Vagina (tissue), 2 donors: Measurements from ENCODE around the gene RCCD1. TPM values are rescaled to one million over a fixed set of nuclear protein-coding genes. Genes with fewer than 3 reads are reported as not detected.

ENCODE experiments used
- DNase-seq, 2 donors: peaks; one replicate each; pipeline ENCODE4 v3.0.0-alpha.2; 2017; ENCODE audit errors: extremely low spot score in 2 of 2
- H3K27ac ChIP-seq: fragments of 200-600 bp; sonication (generic); one replicate; pipeline ENCODE4 v1.5.1; 2019
- H3K27me3 ChIP-seq: fragments of 200-600 bp; sonication (generic); one replicate; pipeline ENCODE4 v1.5.1; 2019
- H3K36me3 ChIP-seq, 2 donors: fragments of 200-600 bp; sonication (generic); one replicate each; pipeline ENCODE4 v1.5.1; 2017 to 2019
- H3K4me1 ChIP-seq: fragments of 200-600 bp; sonication (generic); one replicate; pipeline ENCODE4 v1.5.1; 2019
- H3K4me3 ChIP-seq, 2 donors: fragments of 200-600 bp; sonication (generic); 1 replicate in 1 of 2; 2 replicates in 1 of 2; pipeline ENCODE4 v1.5.1; 2016 to 2019
- H3K9me3 ChIP-seq: fragments of 200-600 bp; sonication (generic); one replicate; pipeline ENCODE4 v1.5.1; 2019
- POLR2A ChIP-seq, 2 donors: fragments of 450-650 bp; IDR thresholded peaks; one replicate each; pipeline ENCODE4 v1.6.1; 2017; ENCODE audit warnings: antibody characterized with exemption in 2 of 2, mild to moderate bottlenecking in 2 of 2, moderate library complexity in 2 of 2
- POLR2AphosphoS5 ChIP-seq, 2 donors: sonication (generic); formaldehyde crosslinking; IDR thresholded peaks; one replicate each; pipeline ENCODE4 v1.9.0; 2017; ENCODE audit warnings: antibody characterized with exemption in 2 of 2, mild to moderate bottlenecking in 2 of 2, low read depth in 1 of 2; ENCODE audit not compliant: insufficient read depth in 1 of 2
- intact Hi-C: fragments of 100-400 bp; cut with DNase I; formaldehyde crosslinking; loops from one replicate; pipeline ENCODE4 v1.15.1; 2023
- total RNA-seq: library from RNA; depleted of rRNA; stranded (reverse); fragments of >200 nt; gene quantifications from one replicate; pipeline ENCODE4 v1.2.3, GENCODE V29; 2016
- TF ChIP-seq, protein P1 (sequence below), 3 experiments: fragments of 450-650 bp in 2 of 3; fragments of 200-600 bp in 1 of 3; sonication (generic) in 1 of 3; IDR thresholded peaks; one replicate each; pipeline ENCODE4 v1.5.1; 2017 to 2019; ENCODE audit warnings: antibody characterized with exemption in 3 of 3, mild to moderate bottlenecking in 2 of 3, moderate library complexity in 2 of 3

RCCD1 gene
- total RNA-seq, 1 donor from 2014 or later: 6.9 TPM

DNA sequence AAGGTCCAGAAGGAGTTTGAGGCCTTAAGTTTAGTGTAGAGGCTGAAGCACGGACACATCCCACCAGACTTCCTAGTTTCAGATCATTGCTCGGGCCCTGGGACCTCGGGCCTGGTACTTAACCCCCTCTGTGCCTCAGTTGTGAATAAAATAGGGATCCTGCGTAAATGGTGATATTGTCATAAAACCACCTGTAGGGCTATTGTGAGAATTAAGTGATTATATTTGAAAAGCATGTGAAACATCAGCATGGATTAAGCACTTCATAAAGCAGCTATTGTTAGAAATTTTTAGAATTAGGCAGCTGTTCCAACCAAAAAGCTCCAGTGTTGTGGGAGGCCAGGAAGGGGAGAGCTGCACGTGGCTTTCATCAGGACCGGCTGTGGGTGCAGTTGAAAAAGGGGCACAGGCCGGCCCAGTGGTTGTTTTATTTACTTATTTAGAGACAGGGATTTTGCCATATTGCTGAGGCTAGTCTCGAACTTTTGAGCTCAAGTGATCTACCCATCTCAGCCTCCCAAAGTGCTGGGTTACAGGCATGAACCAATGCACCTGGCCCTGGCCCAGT, 4.4 kb downstream of the RCCD1 start:
- intact Hi-C loops: no loop called here
- Histone ChIP-seq H3K9me3 (no peaks in the 10 kb centered on the region), H3K27me3 (no peaks in the 10 kb centered on the region), H3K4me1 (peaks cover 27% of the 10 kb centered on the region), H3K4me3 (no peak overlapping the region), H3K36me3 (peaks cover 0 to 16% of the 10 kb centered on the region in 2 donors), H3K27ac (no peak overlapping the region)
- DNase-seq: no peak
- TF ChIP-seq, protein P1, sequence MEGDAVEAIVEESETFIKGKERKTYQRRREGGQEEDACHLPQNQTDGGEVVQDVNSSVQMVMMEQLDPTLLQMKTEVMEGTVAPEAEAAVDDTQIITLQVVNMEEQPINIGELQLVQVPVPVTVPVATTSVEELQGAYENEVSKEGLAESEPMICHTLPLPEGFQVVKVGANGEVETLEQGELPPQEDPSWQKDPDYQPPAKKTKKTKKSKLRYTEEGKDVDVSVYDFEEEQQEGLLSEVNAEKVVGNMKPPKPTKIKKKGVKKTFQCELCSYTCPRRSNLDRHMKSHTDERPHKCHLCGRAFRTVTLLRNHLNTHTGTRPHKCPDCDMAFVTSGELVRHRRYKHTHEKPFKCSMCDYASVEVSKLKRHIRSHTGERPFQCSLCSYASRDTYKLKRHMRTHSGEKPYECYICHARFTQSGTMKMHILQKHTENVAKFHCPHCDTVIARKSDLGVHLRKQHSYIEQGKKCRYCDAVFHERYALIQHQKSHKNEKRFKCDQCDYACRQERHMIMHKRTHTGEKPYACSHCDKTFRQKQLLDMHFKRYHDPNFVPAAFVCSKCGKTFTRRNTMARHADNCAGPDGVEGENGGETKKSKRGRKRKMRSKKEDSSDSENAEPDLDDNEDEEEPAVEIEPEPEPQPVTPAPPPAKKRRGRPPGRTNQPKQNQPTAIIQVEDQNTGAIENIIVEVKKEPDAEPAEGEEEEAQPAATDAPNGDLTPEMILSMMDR (IDR thresholded peaks at IDR 0.05): no peak
- TF ChIP-seq POLR2A (IDR thresholded peaks at IDR 0.05): no peak
- TF ChIP-seq POLR2AphosphoS5 (IDR thresholded peaks at IDR 0.05; ENCODE audit: insufficient read depth in 1 of 2, low read depth in 1 of 2): no peak

- Histone ChIP-seq H3K4me3 (no peak overlapping the region), H3K9me3 (no peaks in the 10 kb centered on the region), H3K4me1 (peaks cover 27% of the 10 kb centered on the region), H3K27ac (no peak overlapping the region), H3K27me3 (no peaks in the 10 kb centered on the region), H3K36me3 (peaks cover 0 to 19% of the 10 kb centered on the region in 2 donors)
- no peak for DNase-seq
- no peak for TF ChIP-seq POLR2A (IDR thresholded peaks at IDR 0.05)
- no peak for TF ChIP-seq POLR2AphosphoS5 (IDR thresholded peaks at IDR 0.05; ENCODE audit: insufficient read depth in 1 of 2, low read depth in 1 of 2)
- TF ChIP-seq, protein P1 (IDR thresholded peaks at IDR 0.05): no peak
- intact Hi-C loops: no loop called here
These were observed 5.2 kb downstream of the RCCD1 start for GRCh38 chr15:90959894-90960293.

- no peak for DNase-seq
- Histone ChIP-seq H3K4me3 (no peak overlapping the region), H3K27ac (no peak overlapping the region), H3K9me3 (no peaks in the 10 kb centered on the region), H3K36me3 (peaks cover 0 to 19% of the 10 kb centered on the region in 2 donors), H3K4me1 (peaks cover 23% of the 10 kb centered on the region), H3K27me3 (no peaks in the 10 kb centered on the region)
- intact Hi-C loops: no loop called here
- TF ChIP-seq, protein P1 (IDR thresholded peaks at IDR 0.05): no peak
- TF ChIP-seq POLR2AphosphoS5 (IDR thresholded peaks at IDR 0.05; ENCODE audit: insufficient read depth in 1 of 2, low read depth in 1 of 2): no peak
- no peak for TF ChIP-seq POLR2A (IDR thresholded peaks at IDR 0.05)
These were observed 5.8 kb downstream of the RCCD1 start for GRCh38 chr15:90960298-90961091.

GRCh38 chr15:90962021-90962420, 7.3 kb downstream of the RCCD1 start:
- Histone ChIP-seq H3K27me3 (no peaks in the 10 kb centered on the region), H3K4me1 (peaks cover 10% of the 10 kb centered on the region), H3K27ac (no peak overlapping the region), H3K4me3 (no peak overlapping the region), H3K9me3 (no peaks in the 10 kb centered on the region), H3K36me3 (peaks cover 0 to 19% of the 10 kb centered on the region in 2 donors)
- intact Hi-C loops: no loop called here
- TF ChIP-seq POLR2AphosphoS5 (IDR thresholded peaks at IDR 0.05; ENCODE audit: insufficient read depth in 1 of 2, low read depth in 1 of 2): no peak
- TF ChIP-seq POLR2A (IDR thresholded peaks at IDR 0.05): no peak
- TF ChIP-seq, protein P1 (IDR thresholded peaks at IDR 0.05): no peak
- DNase-seq: no peak

DNA sequence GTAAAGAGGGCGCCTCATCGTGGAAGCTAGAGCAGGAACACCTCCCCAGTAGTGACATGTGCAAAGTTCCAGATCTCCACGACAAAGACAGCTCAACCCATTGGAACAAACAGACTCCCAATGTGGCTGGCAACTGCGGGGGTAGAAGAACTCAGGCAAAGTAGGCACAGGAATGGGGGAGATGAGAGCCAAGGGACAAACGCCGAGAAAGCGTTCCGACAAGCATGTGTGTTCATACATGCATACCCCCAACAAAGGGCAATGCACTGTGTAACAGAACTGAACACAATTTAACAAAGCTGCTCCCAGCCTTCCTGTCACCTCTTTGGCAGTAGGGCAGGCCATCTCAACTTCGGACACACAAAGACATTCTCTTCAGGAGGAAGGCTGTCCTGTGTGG, 11.6 kb downstream of the RCCD1 start:
- H3K4me3 ChIP-seq: no peak overlapping the region
- H3K27ac ChIP-seq: no peak overlapping the region
- TF ChIP-seq POLR2A (IDR thresholded peaks at IDR 0.05) (no peak), POLR2AphosphoS5 (IDR thresholded peaks at IDR 0.05; ENCODE audit: insufficient read depth in 1 of 2, low read depth in 1 of 2) (no peak)
- TF ChIP-seq, protein P1 (IDR thresholded peaks at IDR 0.05): no peak
- DNase-seq: no peak
- peaks cover 0 to 13% of the 10 kb centered on the region in 2 donors for H3K36me3 ChIP-seq
- no peaks in the 10 kb centered on the region for H3K4me1 ChIP-seq
- H3K27me3 ChIP-seq: no peaks in the 10 kb centered on the region
- intact Hi-C loops: no loop called here
- H3K9me3 ChIP-seq: no peaks in the 10 kb centered on the region
